ENCODE measurements around the gene DOHH.

DOHH gene

GRCh38 chr19:3491396-3492119, 8.9 kb downstream of the DOHH start:
- TF ChIP-seq MAX (IDR thresholded peaks at IDR 0.05; ENCODE audit: low read depth, low read length) = no peak
- no peak for TF ChIP-seq POLR2A (IDR thresholded peaks at IDR 0.05; ENCODE audit: extremely low read depth, insufficient read length)
- no peak for TF ChIP-seq CTCF (IDR thresholded peaks at IDR 0.05; ENCODE audit: low read depth, low read length)
- TF ChIP-seq MYC (IDR thresholded peaks at IDR 0.05; ENCODE audit: low read depth, low read length) = no peak
- H3K4me3 ChIP-seq (ENCODE audit: low read depth, low read length) = no peak overlapping the region
- no peak for DNase-seq (ENCODE audit: low read depth)

- H3K4me3 ChIP-seq (ENCODE audit: low read depth, low read length) = no peak within 1 kb of the TSS
- DNase-seq (ENCODE audit: low read depth) = no peak
- TF ChIP-seq MAX (IDR thresholded peaks at IDR 0.05; ENCODE audit: low read depth, low read length) = no peak
- TF ChIP-seq MYC (IDR thresholded peaks at IDR 0.05; ENCODE audit: low read depth, low read length) = no peak
- TF ChIP-seq POLR2A (IDR thresholded peaks at IDR 0.05; ENCODE audit: extremely low read depth, insufficient read length) = no peak
- TF ChIP-seq CTCF (IDR thresholded peaks at IDR 0.05; ENCODE audit: low read depth, low read length) = no peak
These were observed 17.2 kb downstream of the DOHH start, which contains the start of gene SMIM44 for GRCh38 chr19:3483226-3483628. SMIM44 (minus strand) TSS chr19:3483441; CDS start chr19:3483403, 38 bp downstream.

GRCh38 chr19:3482507-3483225, 17.8 kb downstream of the DOHH start:
- DNase-seq (ENCODE audit: low read depth) = no peak
- H3K4me3 ChIP-seq (ENCODE audit: low read depth, low read length) = no peak overlapping the region
- TF ChIP-seq MYC (IDR thresholded peaks at IDR 0.05; ENCODE audit: low read depth, low read length) (no peak), MAX (IDR thresholded peaks at IDR 0.05; ENCODE audit: low read depth, low read length) (no peak), POLR2A (IDR thresholded peaks at IDR 0.05; ENCODE audit: extremely low read depth, insufficient read length) (no peak), CTCF (IDR thresholded peaks at IDR 0.05; ENCODE audit: low read depth, low read length) (no peak)

GRCh38 chr19:3481241-3482090, 19.0 kb downstream of the DOHH start:
- TF ChIP-seq CTCF (IDR thresholded peaks at IDR 0.05; ENCODE audit: low read depth, low read length) = no peak
- no peak for TF ChIP-seq MAX (IDR thresholded peaks at IDR 0.05; ENCODE audit: low read depth, low read length)
- TF ChIP-seq MYC (IDR thresholded peaks at IDR 0.05; ENCODE audit: low read depth, low read length) = no peak
- TF ChIP-seq POLR2A (IDR thresholded peaks at IDR 0.05; ENCODE audit: extremely low read depth, insufficient read length) = no peak
- H3K4me3 ChIP-seq (ENCODE audit: low read depth, low read length) = no peak overlapping the region
- no peak for DNase-seq (ENCODE audit: low read depth)

GRCh38 chr19:3480383-3481091, 19.9 kb downstream of the DOHH start, which contains the start of gene SMIM24:
SMIM24 (minus strand) TSS chr19:3480525; CDS start chr19:3480463, 62 bp downstream.
- no peak for DNase-seq (ENCODE audit: low read depth)
- no peak within 1 kb of the TSS for H3K4me3 ChIP-seq (ENCODE audit: low read depth, low read length)
- TF ChIP-seq MAX (IDR thresholded peaks at IDR 0.05; ENCODE audit: low read depth, low read length) = no peak
